ENCODE data around the gene CLK4. TPM values are rescaled to one million over a fixed set of nuclear protein-coding genes. Genes with fewer than 3 reads are reported as not detected.

Gene CLK4
- total RNA-seq, 2 experiments from 2014 or later = 21.1 to 24.2 TPM

- ATAC-seq (no peak), DNase-seq (no peak)
- CTCF ChIA-PET = interaction anchor here (1.6 to 2.0 kb wide), 2 partner anchors 18 to 47 kb away, joined by 4 to 5 read pairs; no protein-coding TSS in a partner anchor
- H3K27ac Mint-ChIP-seq = no peak overlapping the region
- no peak for TF ChIP-seq CTCF (IDR thresholded peaks at IDR 0.05)
- peaks cover 2% of the 10 kb centered on the region for H3K9me3 Mint-ChIP-seq
- no peak overlapping the region for H3K4me3 Mint-ChIP-seq
- peaks cover 6% of the 10 kb centered on the region for H3K27me3 Mint-ChIP-seq
- POLR2A ChIA-PET = no interaction called here
- intact Hi-C loops (cut with micrococcal nuclease) = no loop called here
- no peaks in the 10 kb centered on the region for H3K36me3 Mint-ChIP-seq (ENCODE audit: low read depth)
- H3K4me1 Mint-ChIP-seq (ENCODE audit: low read depth) = no peaks in the 10 kb centered on the region
These were observed 10.7 kb upstream of the CLK4 start for GRCh38 chr5:178637356-178638074.

- DNase-seq = no peak
- Mint-ChIP-seq H3K27ac (no peak overlapping the region), H3K36me3 (ENCODE audit: low read depth) (no peaks in the 10 kb centered on the region), H3K27me3 (peaks cover 8% of the 10 kb centered on the region), H3K4me3 (no peak overlapping the region), H3K4me1 (ENCODE audit: low read depth) (peaks cover 4% of the 10 kb centered on the region), H3K9me3 (no peaks in the 10 kb centered on the region)
- CTCF ChIA-PET = no interaction called here
- POLR2A ChIA-PET = no interaction called here
- no peak for ATAC-seq
- intact Hi-C loops (cut with micrococcal nuclease) = no loop called here
- no peak for TF ChIP-seq CTCF (IDR thresholded peaks at IDR 0.05)
These were observed 5.4 kb upstream of the CLK4 start for GRCh38 chr5:178632285-178632684.

DNA sequence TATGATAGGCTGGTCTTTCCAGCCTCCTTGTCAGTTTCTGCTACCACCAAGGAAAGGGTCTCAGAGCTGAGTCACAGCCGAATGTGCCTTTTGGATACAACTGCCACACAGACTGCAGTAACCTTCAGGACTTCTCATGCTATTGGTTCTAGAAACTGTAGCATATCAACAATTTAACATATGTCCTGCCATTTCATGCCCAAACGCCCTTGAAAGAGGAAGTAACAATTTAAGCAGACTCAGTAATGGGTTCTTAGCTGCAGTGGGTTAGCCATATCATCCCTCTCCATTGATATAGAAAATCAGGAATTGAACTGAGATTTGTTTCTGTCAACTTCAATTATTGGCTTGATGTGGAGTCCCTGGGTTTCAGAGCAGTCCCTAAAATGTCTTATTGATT lies 4.1 kb upstream of the CLK4 start:
- ChIA-PET CTCF (no interaction called here), POLR2A (no interaction called here)
- no peaks in the 10 kb centered on the region for H3K9me3 Mint-ChIP-seq
- peaks cover 6% of the 10 kb centered on the region for H3K27me3 Mint-ChIP-seq
- no peak for TF ChIP-seq CTCF (IDR thresholded peaks at IDR 0.05)
- peaks cover 5% of the 10 kb centered on the region for H3K4me1 Mint-ChIP-seq (ENCODE audit: low read depth)
- no peak overlapping the region for H3K27ac Mint-ChIP-seq
- no peaks in the 10 kb centered on the region for H3K36me3 Mint-ChIP-seq (ENCODE audit: low read depth)
- DNase-seq = no peak
- intact Hi-C loops (cut with micrococcal nuclease) = no loop called here
- no peak for ATAC-seq
- H3K4me3 Mint-ChIP-seq = no peak overlapping the region

DNA sequence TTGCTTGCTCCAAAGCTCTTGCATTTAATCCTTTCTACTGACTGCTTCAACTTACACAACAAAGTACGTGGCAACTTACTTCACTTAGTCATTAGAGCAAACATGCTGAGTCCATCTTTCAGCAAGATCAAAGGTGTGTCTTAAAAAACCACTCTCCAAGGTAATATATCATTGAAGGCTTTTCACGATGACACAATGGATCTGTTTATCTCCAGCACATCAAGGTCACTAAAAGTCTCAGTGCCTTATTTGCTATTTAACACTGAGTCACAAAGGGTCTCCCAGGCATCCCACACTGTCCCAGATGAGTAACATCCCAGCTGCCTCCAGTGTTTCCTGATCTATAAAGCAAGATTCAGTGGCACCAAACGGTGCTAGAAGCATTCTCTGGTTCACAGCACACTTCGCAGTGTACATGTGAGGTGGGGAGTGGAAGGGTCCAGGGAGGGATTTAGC lies 3.7 kb upstream of the CLK4 start:
- DNase-seq = no peak

More for the DNA sequence above, 3.7 kb upstream of the CLK4 start:
- no peak for TF ChIP-seq CTCF (IDR thresholded peaks at IDR 0.05)
- Mint-ChIP-seq H3K4me3 (no peak overlapping the region), H3K36me3 (ENCODE audit: low read depth) (peaks cover 3% of the 10 kb centered on the region), H3K27me3 (peaks cover 6% of the 10 kb centered on the region), H3K4me1 (ENCODE audit: low read depth) (peaks cover 5% of the 10 kb centered on the region), H3K27ac (no peak overlapping the region), H3K9me3 (no peaks in the 10 kb centered on the region)
- no peak for ATAC-seq
- ChIA-PET POLR2A (interaction anchor here (0.6 kb wide), 1 partner anchor 290 kb away, joined by 3 read pairs; no protein-coding TSS in a partner anchor), CTCF (no interaction called here)
- intact Hi-C loops (cut with micrococcal nuclease) = no loop called here

Data from activated CD8-positive, alpha-beta T cell treated with anti-CD3 and anti-CD28 coated beads for 36 hours (primary cell).